HepG2 (cell line): Measurements from ENCODE around the gene CRAT. TPM values are rescaled to one million over a fixed set of nuclear protein-coding genes. Genes with fewer than 3 reads are reported as not detected.

ENCODE experiments used
- FOXJ3 ChIP-seq: sonication (generic); formaldehyde crosslinking; IDR thresholded peaks from 2 replicates; pipeline ENCODE4 v1.4.0; 2020; ENCODE audit warnings: missing genetic modification reagents, mild to moderate bottlenecking, borderline replicate concordance
- MBNL3 ChIP-seq: fragments of 250-450 bp; sonication (Bioruptor Pico); conservative IDR thresholded peaks from 2 replicates; pipeline ENCODE4 v1.8.0; 2022; ENCODE audit warnings: mild to moderate bottlenecking, inconsistent platforms
- NKX3-1 ChIP-seq: sonication (generic); formaldehyde crosslinking; IDR thresholded peaks from 2 replicates; pipeline ENCODE4 v1.5.0; 2020; ENCODE audit warnings: missing genetic modification reagents
- PRDM10 ChIP-seq: sonication (generic); formaldehyde crosslinking; IDR thresholded peaks from 2 replicates; pipeline ENCODE4 v1.4.0; 2020; ENCODE audit warnings: low read depth, missing genetic modification reagents
- SETDB1 ChIP-seq: sonication (generic); formaldehyde crosslinking; IDR thresholded peaks from 2 replicates; pipeline ENCODE4 v1.5.1; 2020; ENCODE audit warnings: missing genetic modification reagents, mild to moderate bottlenecking, borderline replicate concordance
- ZKSCAN8 ChIP-seq: IDR thresholded peaks from 2 replicates; pipeline ENCODE4 v1.6.1; 2016; ENCODE audit warnings: borderline replicate concordance, missing genetic modification reagents, missing compliant biosample characterization
- ZNF318 ChIP-seq: sonication (generic); formaldehyde crosslinking; IDR thresholded peaks from 2 replicates; pipeline ENCODE4 v1.4.0; 2020; ENCODE audit warnings: mild to moderate bottlenecking, missing genetic modification reagents
- ZNF562 ChIP-seq: sonication (generic); formaldehyde crosslinking; IDR thresholded peaks from 2 replicates; pipeline ENCODE4 v1.8.0; 2022; ENCODE audit warnings: missing genetic modification reagents, borderline replicate concordance
- ZNF629 ChIP-seq: sonication (generic); formaldehyde crosslinking; conservative IDR thresholded peaks from 2 replicates; pipeline ENCODE4 v1.5.0; 2020; ENCODE audit warnings: missing genetic modification reagents
- polyA plus RNA-seq, 8 experiments: library from polyadenylated mRNA; depleted of rRNA in 3 of 8; stranded (reverse) in 7 of 8; unstranded in 1 of 8; fragments of >200 nt; fragmentation: Illumina TruSeq in 4 of 8; extraction: Trizol in 4 of 8; gene quantifications; 2 replicates each; pipeline versions ENCODE4 v1.2.1 to v1.2.3, GENCODE V29; 2011 to 2016; ENCODE audit warnings: low read depth in 4 of 8, missing spikeins in 1 of 8, mixed read lengths in 1 of 8; ENCODE audit not compliant: insufficient read depth in 1 of 8
- total RNA-seq, 5 experiments: library from RNA; depleted of rRNA; stranded (reverse); fragments of >200 nt; fragmentation: Illumina TruSeq; extraction: Trizol; gene quantifications; 2 replicates each; pipeline ENCODE4 v1.2.3, GENCODE V29; 2016; ENCODE audit warnings: low read depth in 1 of 5
- TF ChIP-seq, protein P1 (sequence below): sonication (generic); formaldehyde crosslinking; IDR thresholded peaks from 2 replicates; pipeline ENCODE4 v1.4.0; 2020; ENCODE audit warnings: missing genetic modification reagents
- TF ChIP-seq, protein P2 (sequence below): sonication (generic); formaldehyde crosslinking; IDR thresholded peaks from 2 replicates; pipeline ENCODE4 v1.4.0; 2020; ENCODE audit warnings: mild to moderate bottlenecking, missing genetic modification reagents

Gene CRAT
- total and polyA plus RNA-seq, 2 of the 13 experiments (the other 11 are each of a cell fraction or from before 2014, with no cell fraction given) = 26.1 to 26.6 TPM

DNA sequence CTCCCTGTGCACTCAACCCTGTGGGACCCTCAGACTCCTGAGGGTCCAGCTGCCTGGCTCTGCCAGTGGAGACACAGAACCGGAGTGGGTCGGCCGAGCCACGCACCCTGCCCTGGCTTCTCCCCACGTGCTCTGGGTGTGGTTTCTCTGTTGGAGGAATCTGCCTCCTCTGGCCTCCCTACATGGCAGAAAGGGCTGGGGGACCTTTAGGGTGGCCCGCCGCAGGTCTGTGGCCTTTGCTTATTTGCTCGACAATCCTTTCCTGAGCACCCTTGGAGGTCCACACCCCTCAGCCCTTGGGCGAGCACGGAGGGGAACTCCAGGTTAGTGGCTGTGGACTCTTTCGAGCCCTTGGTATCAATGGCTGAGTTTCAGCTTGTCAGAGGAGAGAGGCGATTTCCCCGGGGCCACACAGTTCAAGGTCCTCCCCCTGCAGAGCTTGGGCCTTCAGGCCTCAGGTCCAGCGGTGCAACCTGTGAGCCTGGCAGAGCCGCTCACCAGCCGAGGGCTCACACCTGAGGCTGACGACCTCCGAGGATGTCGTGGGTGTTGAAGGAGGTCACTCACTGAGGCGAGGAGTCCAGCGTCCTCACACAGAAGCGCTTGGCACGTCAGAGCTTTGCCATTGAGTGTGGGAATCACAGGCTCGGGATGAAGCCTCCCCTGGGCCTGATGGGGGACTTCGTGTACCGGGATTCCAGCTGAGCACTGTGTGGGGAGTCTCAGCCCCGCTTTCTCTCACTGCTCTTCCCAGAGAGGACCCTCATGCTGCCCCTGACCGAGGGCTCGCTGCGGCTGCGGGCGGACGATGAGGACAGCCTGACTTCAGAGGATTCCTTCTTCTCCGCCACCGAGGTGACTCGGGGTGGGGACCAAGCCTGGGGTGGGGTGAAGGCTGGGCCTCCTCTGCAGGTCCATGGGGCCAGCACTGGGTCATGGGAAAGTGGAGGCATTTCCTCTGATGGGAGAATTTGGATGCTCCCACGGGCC lies 50.5 kb downstream of the CRAT start (continued):
- no peak for TF ChIP-seq SETDB1 (CRISPR knock-in tag)
- TF ChIP-seq FOXJ3 (CRISPR knock-in tag) = no peak
- TF ChIP-seq PRDM10 (CRISPR knock-in tag) = no peak
- TF ChIP-seq ZNF318 = no peak
- TF ChIP-seq, protein P1, sequence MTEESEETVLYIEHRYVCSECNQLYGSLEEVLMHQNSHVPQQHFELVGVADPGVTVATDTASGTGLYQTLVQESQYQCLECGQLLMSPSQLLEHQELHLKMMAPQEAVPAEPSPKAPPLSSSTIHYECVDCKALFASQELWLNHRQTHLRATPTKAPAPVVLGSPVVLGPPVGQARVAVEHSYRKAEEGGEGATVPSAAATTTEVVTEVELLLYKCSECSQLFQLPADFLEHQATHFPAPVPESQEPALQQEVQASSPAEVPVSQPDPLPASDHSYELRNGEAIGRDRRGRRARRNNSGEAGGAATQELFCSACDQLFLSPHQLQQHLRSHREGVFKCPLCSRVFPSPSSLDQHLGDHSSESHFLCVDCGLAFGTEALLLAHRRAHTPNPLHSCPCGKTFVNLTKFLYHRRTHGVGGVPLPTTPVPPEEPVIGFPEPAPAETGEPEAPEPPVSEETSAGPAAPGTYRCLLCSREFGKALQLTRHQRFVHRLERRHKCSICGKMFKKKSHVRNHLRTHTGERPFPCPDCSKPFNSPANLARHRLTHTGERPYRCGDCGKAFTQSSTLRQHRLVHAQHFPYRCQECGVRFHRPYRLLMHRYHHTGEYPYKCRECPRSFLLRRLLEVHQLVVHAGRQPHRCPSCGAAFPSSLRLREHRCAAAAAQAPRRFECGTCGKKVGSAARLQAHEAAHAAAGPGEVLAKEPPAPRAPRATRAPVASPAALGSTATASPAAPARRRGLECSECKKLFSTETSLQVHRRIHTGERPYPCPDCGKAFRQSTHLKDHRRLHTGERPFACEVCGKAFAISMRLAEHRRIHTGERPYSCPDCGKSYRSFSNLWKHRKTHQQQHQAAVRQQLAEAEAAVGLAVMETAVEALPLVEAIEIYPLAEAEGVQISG = no peak
- TF ChIP-seq ZNF562 (CRISPR knock-in tag) = no peak
- no peak for TF ChIP-seq NKX3-1 (CRISPR knock-in tag)
- TF ChIP-seq ZKSCAN8 = no peak
- no peak for TF ChIP-seq ZNF629 (CRISPR knock-in tag)
- TF ChIP-seq, protein P2, sequence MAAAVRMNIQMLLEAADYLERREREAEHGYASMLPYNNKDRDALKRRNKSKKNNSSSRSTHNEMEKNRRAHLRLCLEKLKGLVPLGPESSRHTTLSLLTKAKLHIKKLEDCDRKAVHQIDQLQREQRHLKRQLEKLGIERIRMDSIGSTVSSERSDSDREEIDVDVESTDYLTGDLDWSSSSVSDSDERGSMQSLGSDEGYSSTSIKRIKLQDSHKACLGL (CRISPR knock-in tag) = no peak
- no peak for TF ChIP-seq MBNL3 (CRISPR knock-in tag)
